Activated CD4-positive, alpha-beta T cell treated with anti-CD3 and anti-CD28 coated beads, Interleukin-2, amount 10 ng/mL, durations not matched to agents 7 days and 5 days (primary cell): ENCODE data around the gene TMC3. TPM values are rescaled to one million over a fixed set of nuclear protein-coding genes. Genes with fewer than 3 reads are reported as not detected.

ENCODE experiments used
- CTCF ChIA-PET: fragments of 350-600 bp; sonication (Branson Sonifier 250); formaldehyde crosslinking; loops from one replicate; lab custom pipeline; 2021; ENCODE audit warnings: antibody characterized with exemption; lab: Charles Lee
- POLR2A ChIA-PET: fragments of 350-600 bp; sonication (Branson Sonifier 250); formaldehyde crosslinking; loops from one replicate; lab custom pipeline; 2021; ENCODE audit warnings: antibody characterized with exemption; lab: Charles Lee
- DNase-seq: peaks from one replicate; pipeline ENCODE4 v3.0.0-alpha.2; 2020
- H3K27ac Mint-ChIP-seq: one replicate; pipeline ENCODE4 v1.8.0; 2021; ENCODE audit warnings: mild to moderate bottlenecking, moderate library complexity, mixed read lengths
- H3K27me3 Mint-ChIP-seq: one replicate; pipeline ENCODE4 v1.8.0; 2021; ENCODE audit warnings: mixed read lengths
- H3K36me3 Mint-ChIP-seq: one replicate; pipeline ENCODE4 v1.8.0; 2021; ENCODE audit warnings: low read depth, mixed read lengths
- H3K4me1 Mint-ChIP-seq: one replicate; pipeline ENCODE4 v1.8.0; 2021; ENCODE audit warnings: mixed read lengths
- H3K4me3 Mint-ChIP-seq: one replicate; pipeline ENCODE4 v1.8.0; 2021; ENCODE audit warnings: mild to moderate bottlenecking, moderate library complexity, mixed read lengths
- H3K9me3 Mint-ChIP-seq: one replicate; pipeline ENCODE4 v1.8.0; 2021; ENCODE audit warnings: mixed read lengths
- total RNA-seq, 2 experiments: library from RNA; stranded (reverse); gene quantifications; one replicate each; pipeline ENCODE4 v1.2.3, GENCODE V29; 2021

The TMC3 gene
- total RNA-seq, 2 experiments from 2014 or later, result not detected

GRCh38 chr15:81400640-81401236 lies 26.7 kb upstream of the TMC3 start:
- Mint-ChIP-seq H3K36me3 (no peaks in the 10 kb centered on the region), H3K4me3 (no peak overlapping the region), H3K27ac (no peak overlapping the region), H3K9me3 (no peaks in the 10 kb centered on the region), H3K4me1 (no peaks in the 10 kb centered on the region), H3K27me3 (peaks cover 3% of the 10 kb centered on the region)
- ChIA-PET CTCF (interaction anchor here (0.9 to 3.6 kb wide), 5 partner anchors 10 to 135 kb away, joined by 3 to 15 read pairs (median 6); no protein-coding TSS in a partner anchor), POLR2A (no interaction called here)
- peak; percentile 31 for DNase-seq

GRCh38 chr15:81398910-81399551 lies 25.0 kb upstream of the TMC3 start:
- ChIA-PET CTCF (interaction anchor here (0.6 to 3.6 kb wide), 5 partner anchors 9 to 798 kb away, joined by 3 to 15 read pairs (median 6); no protein-coding TSS in a partner anchor), POLR2A (no interaction called here)
- Mint-ChIP-seq H3K36me3 (no peaks in the 10 kb centered on the region), H3K4me1 (no peaks in the 10 kb centered on the region), H3K27ac (no peak overlapping the region), H3K4me3 (no peak overlapping the region), H3K27me3 (peaks cover 3% of the 10 kb centered on the region), H3K9me3 (no peaks in the 10 kb centered on the region)
- no peak for DNase-seq

- Mint-ChIP-seq H3K27me3 (peaks cover 3% of the 10 kb centered on the region), H3K9me3 (no peaks in the 10 kb centered on the region), H3K27ac (no peak overlapping the region), H3K36me3 (no peaks in the 10 kb centered on the region), H3K4me3 (no peak overlapping the region), H3K4me1 (no peaks in the 10 kb centered on the region)
- ChIA-PET POLR2A (no interaction called here), CTCF (no interaction called here)
- no peak for DNase-seq
Observed at GRCh38 chr15:81398456-81398855, 24.4 kb upstream of the TMC3 start.

GRCh38 chr15:81394603-81395002 lies 20.6 kb upstream of the TMC3 start:
- no peak overlapping the region for H3K27ac Mint-ChIP-seq
- H3K4me3 Mint-ChIP-seq, result no peak overlapping the region
- ChIA-PET POLR2A (no interaction called here), CTCF (interaction anchor here (1.3 to 2.3 kb wide), 3 partner anchors 119 to 128 kb away, joined by 3 to 5 read pairs (median 4); no protein-coding TSS in a partner anchor)
- no peaks in the 10 kb centered on the region for H3K4me1 Mint-ChIP-seq
- DNase-seq, result no peak
- H3K36me3 Mint-ChIP-seq, result no peaks in the 10 kb centered on the region
- no peaks in the 10 kb centered on the region for H3K9me3 Mint-ChIP-seq
- H3K27me3 Mint-ChIP-seq, result no peaks in the 10 kb centered on the region

GRCh38 chr15:81391657-81392056 lies 17.6 kb upstream of the TMC3 start:
- Mint-ChIP-seq H3K27ac (no peak overlapping the region), H3K9me3 (no peaks in the 10 kb centered on the region), H3K4me1 (no peaks in the 10 kb centered on the region), H3K27me3 (no peaks in the 10 kb centered on the region), H3K36me3 (no peaks in the 10 kb centered on the region), H3K4me3 (no peak overlapping the region)
- POLR2A ChIA-PET, result no interaction called here
- DNase-seq, result no peak
- CTCF ChIA-PET, result no interaction called here

GRCh38 chr15:81388436-81388770 lies 14.4 kb upstream of the TMC3 start:
- H3K27me3 Mint-ChIP-seq, result no peaks in the 10 kb centered on the region
- DNase-seq, result no peak
- H3K4me1 Mint-ChIP-seq, result peaks cover 9% of the 10 kb centered on the region
- ChIA-PET POLR2A (interaction anchor here (0.7 kb wide), 1 partner anchor 111 kb away, joined by 3 read pairs; no protein-coding TSS in a partner anchor), CTCF (no interaction called here)
- H3K9me3 Mint-ChIP-seq, result no peaks in the 10 kb centered on the region
- no peaks in the 10 kb centered on the region for H3K36me3 Mint-ChIP-seq
- no peak overlapping the region for H3K27ac Mint-ChIP-seq
- H3K4me3 Mint-ChIP-seq, result no peak overlapping the region

- H3K36me3 Mint-ChIP-seq, result no peaks in the 10 kb centered on the region
- no peak overlapping the region for H3K27ac Mint-ChIP-seq
- H3K4me3 Mint-ChIP-seq, result no peak overlapping the region
- no peak for DNase-seq
- H3K27me3 Mint-ChIP-seq, result no peaks in the 10 kb centered on the region
- POLR2A ChIA-PET, result no interaction called here
- CTCF ChIA-PET, result no interaction called here
- H3K9me3 Mint-ChIP-seq, result no peaks in the 10 kb centered on the region
- peaks cover 9% of the 10 kb centered on the region for H3K4me1 Mint-ChIP-seq
Observed at GRCh38 chr15:81387621-81388435, 13.8 kb upstream of the TMC3 start.

GRCh38 chr15:81386947-81387346 lies 12.9 kb upstream of the TMC3 start:
- Mint-ChIP-seq H3K4me3 (no peak overlapping the region), H3K9me3 (no peaks in the 10 kb centered on the region), H3K36me3 (no peaks in the 10 kb centered on the region), H3K27me3 (no peaks in the 10 kb centered on the region), H3K27ac (no peak overlapping the region), H3K4me1 (peaks cover 9% of the 10 kb centered on the region)
- DNase-seq, result no peak
- ChIA-PET CTCF (no interaction called here), POLR2A (no interaction called here)

- H3K36me3 Mint-ChIP-seq, result no peaks in the 10 kb centered on the region
- ChIA-PET POLR2A (no interaction called here), CTCF (no interaction called here)
- peaks cover 13% of the 10 kb centered on the region for H3K4me1 Mint-ChIP-seq
- no peak overlapping the region for H3K27ac Mint-ChIP-seq
- H3K27me3 Mint-ChIP-seq, result no peaks in the 10 kb centered on the region
- DNase-seq, result no peak
- H3K9me3 Mint-ChIP-seq, result no peaks in the 10 kb centered on the region
- no peak overlapping the region for H3K4me3 Mint-ChIP-seq
Observed at GRCh38 chr15:81385721-81386076, 11.7 kb upstream of the TMC3 start.

GRCh38 chr15:81384891-81385720 lies 11.1 kb upstream of the TMC3 start:
- POLR2A ChIA-PET, result no interaction called here
- no peak for DNase-seq
- Mint-ChIP-seq H3K27me3 (no peaks in the 10 kb centered on the region), H3K9me3 (no peaks in the 10 kb centered on the region), H3K4me1 (peaks cover 19% of the 10 kb centered on the region), H3K36me3 (no peaks in the 10 kb centered on the region), H3K27ac (no peak overlapping the region), H3K4me3 (no peak overlapping the region)
- CTCF ChIA-PET, result no interaction called here

GRCh38 chr15:81381720-81382119 lies 7.7 kb upstream of the TMC3 start:
- CTCF ChIA-PET, result interaction anchor here (1.0 kb wide), 1 partner anchor 47 kb away, joined by 4 read pairs; no protein-coding TSS in a partner anchor
- no peak overlapping the region for H3K4me3 Mint-ChIP-seq

GRCh38 chr15:81380668-81381067 lies 6.7 kb upstream of the TMC3 start:
- Mint-ChIP-seq H3K9me3 (no peaks in the 10 kb centered on the region), H3K27ac (no peak overlapping the region), H3K4me1 (peaks cover 19% of the 10 kb centered on the region), H3K27me3 (no peaks in the 10 kb centered on the region), H3K4me3 (no peak overlapping the region), H3K36me3 (no peaks in the 10 kb centered on the region)
- POLR2A ChIA-PET, result no interaction called here
- no peak for DNase-seq
- CTCF ChIA-PET, result interaction anchor here (0.6 to 1.3 kb wide), 5 partner anchors 10 to 149 kb away, joined by 3 to 4 read pairs (median 3); no protein-coding TSS in a partner anchor

More at GRCh38 chr15:81381720-81382119, 7.7 kb upstream of the TMC3 start:
- Mint-ChIP-seq H3K9me3 (no peaks in the 10 kb centered on the region), H3K27ac (no peak overlapping the region), H3K36me3 (no peaks in the 10 kb centered on the region), H3K27me3 (no peaks in the 10 kb centered on the region), H3K4me1 (peaks cover 19% of the 10 kb centered on the region)
- DNase-seq, result no peak
- POLR2A ChIA-PET, result no interaction called here
